AG04449 (cell line): ENCODE data around the gene INO80C.

Source experiments
- CTCF ChIA-PET: fragments of 350-600 bp; formaldehyde crosslinking; extraction: SDS; loops from one replicate; lab custom pipeline; 2021; ENCODE audit warnings: antibody characterized with exemption; lab: Yijun Ruan, JAX
- POLR2A ChIA-PET: fragments of 400-600, 350-600 bp; formaldehyde crosslinking; extraction: SDS; loops from one replicate; lab custom pipeline; 2020; ENCODE audit warnings: antibody characterized with exemption, inconsistent platforms; lab: Yijun Ruan, JAX
- DNase-seq: peaks from one replicate; pipeline ENCODE4 v3.0.0-alpha.2; 2010; ENCODE audit warnings: low read depth, low spot score
- H3K4me3 ChIP-seq: 2 replicates; pipeline ENCODE4 v1.5.1; 2011; ENCODE audit warnings: low read depth, mild to moderate bottlenecking, control low read depth, low read length
- CTCF ChIP-seq: IDR thresholded peaks from one replicate; pipeline ENCODE4 v1.5.1; 2011; ENCODE audit warnings: mild to moderate bottlenecking, moderate library complexity, low read length, control low read depth, inconsistent platforms; ENCODE audit not compliant: insufficient read depth; ENCODE audit errors: missing control alignments

Gene INO80C

DNA sequence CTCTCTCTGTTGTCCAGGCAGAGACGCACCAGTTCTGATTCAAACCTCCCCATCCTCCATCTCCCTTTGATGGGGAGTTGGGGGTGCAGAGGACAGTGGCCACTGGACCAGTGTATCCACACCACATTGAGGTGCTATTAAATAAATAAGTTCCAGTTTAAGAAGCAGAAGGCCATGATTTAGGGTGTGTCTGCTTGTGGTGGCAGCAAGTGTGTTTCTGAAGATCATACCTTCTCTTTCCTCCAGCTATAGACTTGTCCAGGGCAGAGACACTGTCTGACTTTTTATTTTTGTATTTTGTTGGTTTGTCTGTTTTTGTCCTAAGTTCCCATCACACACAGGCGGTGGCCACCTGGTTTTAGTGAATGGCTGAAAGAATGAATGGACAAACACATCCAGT is 16.5 kb upstream of the INO80C start:
- no peak for TF ChIP-seq CTCF
- no peak overlapping the region for H3K4me3 ChIP-seq
- ChIA-PET POLR2A (interaction anchor here (1.0 kb wide), 1 partner anchor 17 kb away, joined by 4 read pairs; the partner anchor contains the start of gene INO80C), CTCF (interaction anchor here (0.7 to 1.5 kb wide), 4 partner anchors 8 to 106 kb away, joined by 3 to 5 read pairs (median 3); no protein-coding TSS in a partner anchor)
- no peak for DNase-seq

GRCh38 chr18:35513181-35513936 is 15.6 kb upstream of the INO80C start:
- CTCF ChIA-PET, result interaction anchor here (1.0 to 1.5 kb wide), 2 partner anchors 9 to 105 kb away, joined by 3 to 5 read pairs; no protein-coding TSS in a partner anchor
- H3K4me3 ChIP-seq, result no peak overlapping the region
- no peak for TF ChIP-seq CTCF
- POLR2A ChIA-PET, result interaction anchor here (1.0 kb wide), 1 partner anchor 16 kb away, joined by 4 read pairs; the partner anchor contains the start of gene INO80C
- DNase-seq, result peak; percentile 70

DNA sequence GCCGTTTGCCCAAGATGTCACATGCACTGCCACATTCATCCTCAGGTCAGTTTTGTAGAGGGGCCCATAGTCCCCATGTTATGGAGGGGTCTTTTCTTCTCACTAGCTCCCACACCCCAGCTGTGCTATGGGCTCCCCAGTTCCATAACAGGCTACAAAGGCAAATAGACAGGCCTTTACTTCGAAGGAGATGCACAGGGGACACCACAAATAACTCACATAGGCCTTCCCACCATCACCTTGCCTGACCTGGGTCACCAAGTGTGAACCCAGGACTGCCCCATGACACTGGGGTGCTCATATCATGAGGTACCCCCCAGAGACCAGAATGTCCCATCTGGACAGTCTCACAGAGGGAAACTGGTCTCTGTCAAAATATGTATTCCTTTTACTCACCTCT is 15.0 kb upstream of the INO80C start:
- TF ChIP-seq CTCF, result no peak
- ChIA-PET POLR2A (interaction anchor here (2.2 kb wide), 1 partner anchor 15 kb away, joined by 7 read pairs; the partner anchor contains the start of gene INO80C), CTCF (no interaction called here)
- H3K4me3 ChIP-seq, result no peak overlapping the region
- DNase-seq, result no peak

- CTCF ChIA-PET, result no interaction called here
Observed at GRCh38 chr18:35511833-35512232, 14.1 kb upstream of the INO80C start.

DNA sequence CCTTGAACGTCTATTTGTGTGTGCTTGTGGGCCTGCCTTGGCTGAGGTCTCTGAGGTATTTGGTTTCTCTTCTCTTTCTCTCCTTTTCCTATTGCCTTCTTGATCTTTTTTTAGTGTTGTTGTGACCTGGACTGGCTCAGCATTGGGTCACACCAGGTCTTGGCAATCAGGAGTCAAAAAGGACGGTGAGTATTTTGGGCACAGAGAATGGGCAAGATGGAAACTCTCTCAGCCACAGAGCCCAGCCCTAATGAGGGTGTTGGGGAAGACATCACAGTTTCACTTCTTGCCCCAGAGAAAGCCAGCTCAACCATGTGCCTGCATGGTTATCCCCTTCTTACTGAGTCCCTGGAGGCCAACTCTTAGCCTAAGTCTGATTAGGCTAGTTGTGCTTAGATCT is 13.7 kb upstream of the INO80C start:
- ChIA-PET CTCF (no interaction called here), POLR2A (interaction anchor here (2.2 kb wide), 1 partner anchor 14 kb away, joined by 7 read pairs; the partner anchor contains the start of gene INO80C)
- TF ChIP-seq CTCF, result no peak
- H3K4me3 ChIP-seq, result no peak overlapping the region
- DNase-seq, result no peak

More at GRCh38 chr18:35511833-35512232, 14.1 kb upstream of the INO80C start:
- POLR2A ChIA-PET, result interaction anchor here (2.2 kb wide), 1 partner anchor 14 kb away, joined by 7 read pairs; the partner anchor contains the start of gene INO80C
- TF ChIP-seq CTCF, result no peak
- no peak overlapping the region for H3K4me3 ChIP-seq
- no peak for DNase-seq

DNA sequence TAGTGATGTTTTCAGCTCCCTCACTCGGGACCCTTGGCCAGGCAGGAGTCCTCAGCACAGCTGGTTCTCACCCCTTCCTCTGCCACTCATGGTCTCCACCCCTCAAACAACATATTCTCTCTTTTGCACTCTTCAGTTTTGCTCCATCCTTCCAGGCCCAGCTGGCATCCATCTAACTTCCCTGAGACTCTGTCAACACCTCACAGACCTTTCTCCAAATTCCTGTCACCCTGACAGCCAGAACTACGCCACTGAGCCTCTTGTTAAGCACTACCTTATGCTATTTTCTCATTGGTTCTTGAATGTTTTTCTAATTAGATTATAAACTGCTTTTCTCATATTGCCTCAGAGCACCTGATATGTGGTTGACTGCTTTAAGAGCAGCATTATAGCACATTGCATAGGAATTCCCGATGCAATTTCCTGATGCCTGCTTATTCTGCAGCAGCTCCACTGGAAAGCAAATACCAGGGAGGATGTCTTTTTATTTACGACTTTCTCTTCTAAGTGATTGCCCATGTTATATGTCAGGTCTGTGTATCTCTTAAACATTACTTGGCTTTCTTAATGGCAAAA is 12.4 kb upstream of the INO80C start:
- H3K4me3 ChIP-seq, result no peak overlapping the region
- CTCF ChIA-PET, result no interaction called here
- DNase-seq, result no peak
- no peak for TF ChIP-seq CTCF
- POLR2A ChIA-PET, result no interaction called here
